ENCODE data around the gene RECQL. TPM values are rescaled to one million over a fixed set of nuclear protein-coding genes. Genes with fewer than 3 reads are reported as not detected.

The RECQL gene, protein sequence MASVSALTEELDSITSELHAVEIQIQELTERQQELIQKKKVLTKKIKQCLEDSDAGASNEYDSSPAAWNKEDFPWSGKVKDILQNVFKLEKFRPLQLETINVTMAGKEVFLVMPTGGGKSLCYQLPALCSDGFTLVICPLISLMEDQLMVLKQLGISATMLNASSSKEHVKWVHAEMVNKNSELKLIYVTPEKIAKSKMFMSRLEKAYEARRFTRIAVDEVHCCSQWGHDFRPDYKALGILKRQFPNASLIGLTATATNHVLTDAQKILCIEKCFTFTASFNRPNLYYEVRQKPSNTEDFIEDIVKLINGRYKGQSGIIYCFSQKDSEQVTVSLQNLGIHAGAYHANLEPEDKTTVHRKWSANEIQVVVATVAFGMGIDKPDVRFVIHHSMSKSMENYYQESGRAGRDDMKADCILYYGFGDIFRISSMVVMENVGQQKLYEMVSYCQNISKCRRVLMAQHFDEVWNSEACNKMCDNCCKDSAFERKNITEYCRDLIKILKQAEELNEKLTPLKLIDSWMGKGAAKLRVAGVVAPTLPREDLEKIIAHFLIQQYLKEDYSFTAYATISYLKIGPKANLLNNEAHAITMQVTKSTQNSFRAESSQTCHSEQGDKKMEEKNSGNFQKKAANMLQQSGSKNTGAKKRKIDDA
- 10 to 100 TPM; 15.7 to 34.2 (median 28.0) TPM for total RNA-seq

DNA sequence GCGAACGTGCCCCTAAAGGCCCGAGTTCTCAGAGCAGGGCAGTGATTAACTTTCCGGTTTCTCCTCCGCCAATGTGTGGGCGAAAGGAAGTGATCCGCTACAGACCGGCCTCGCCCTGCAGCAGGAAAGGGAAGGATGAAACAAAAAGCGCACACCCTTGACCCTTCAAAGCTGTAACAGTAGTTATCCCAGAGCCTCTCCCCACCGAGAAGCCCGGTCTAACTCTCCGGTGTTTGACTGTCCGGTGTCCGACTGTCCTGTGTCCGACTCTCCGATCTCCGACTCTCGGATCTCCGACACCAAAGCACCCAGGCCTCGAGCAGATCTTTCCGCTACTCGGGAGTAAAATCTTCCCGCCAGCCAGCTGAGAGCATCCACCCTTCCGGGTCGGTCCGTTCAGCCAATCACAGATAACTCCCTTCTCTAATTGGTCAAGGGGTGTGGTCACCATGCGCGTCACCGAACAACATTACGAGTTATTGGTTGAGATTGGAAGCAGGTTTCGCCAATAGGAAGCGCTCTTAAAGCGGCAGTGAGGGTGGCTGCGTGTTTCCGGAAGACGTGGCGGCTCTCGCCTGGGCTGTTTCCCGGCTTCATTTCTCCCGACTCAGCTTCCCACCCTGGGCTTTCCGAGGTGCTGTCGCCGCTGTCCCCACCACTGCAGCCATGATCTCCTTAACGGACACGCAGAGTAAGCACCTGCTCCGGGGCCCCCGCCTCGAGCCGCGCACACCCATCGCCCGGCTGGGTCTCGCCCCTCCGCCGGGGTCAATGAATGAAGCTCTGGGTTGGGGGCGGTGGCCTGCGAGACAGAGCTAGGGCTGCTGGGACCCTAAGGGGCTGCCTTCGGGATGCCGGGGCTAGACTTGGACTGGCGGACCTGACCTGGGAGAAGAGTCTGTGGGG, at the start of gene RECQL, which contains the start of gene GOLT1B:
TSS of gene RECQL (minus strand) at position 378 of the 906 bp plus-strand sequence. CDS start 2,065 bp downstream, outside the sequence.
TSS of gene GOLT1B (plus strand) at position 532 of the 906 bp plus-strand sequence. CDS start at position 667, 135 bp downstream.
- no peaks in the 10 kb centered on the region for H3K9me3 ChIP-seq
- H3K27me3 ChIP-seq = no peaks in the 10 kb centered on the region
- peak within 1 kb of the TSS; percentile 89 to 91 (median 90) for H3K27ac ChIP-seq
- H3K4me3 ChIP-seq = peak within 1 kb of the TSS; percentile 78 to 95 (median 92)
- peaks cover 3 to 24% (median 15%) of the 10 kb centered on the region in 4 donors for H3K36me3 ChIP-seq
- H3K4me1 ChIP-seq = peaks cover 35 to 51% (median 38%) of the 10 kb centered on the region in 4 donors
- peak; percentile 78 to 85 for TF ChIP-seq POLR2AphosphoS5 (IDR thresholded peaks at IDR 0.05)
- peak; percentile 14 to 81 (median 64) for TF ChIP-seq POLR2A (IDR thresholded peaks at IDR 0.05)
- no peak for TF ChIP-seq EP300 (IDR thresholded peaks at IDR 0.05)
- peak; percentile 91 to 93 for DNase-seq
- peak; percentile 99 for ATAC-seq (ENCODE audit: low FRiP score in 2 of 2)
- 0% methylated on average over 9 to 57 of the region's 61 CpGs for WGBS, 2 donors

DNA sequence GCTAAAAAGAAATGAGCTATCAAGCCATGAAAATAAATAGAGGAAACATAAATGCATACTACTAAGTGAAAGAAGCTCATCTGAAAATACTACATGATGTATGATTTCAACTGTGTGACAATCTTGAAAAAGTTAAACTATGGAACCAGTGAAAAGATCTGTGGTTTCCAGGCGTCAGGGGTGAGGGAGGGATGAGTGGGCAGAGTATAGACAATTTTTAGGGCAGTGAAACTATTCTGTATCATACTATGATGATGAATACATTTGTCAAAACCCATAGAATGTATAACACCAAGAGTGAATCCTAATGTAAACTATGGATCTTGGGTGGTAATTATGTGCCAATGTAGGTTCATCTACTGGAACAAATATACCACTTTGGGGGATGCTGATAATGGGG, 46.0 kb upstream of the RECQL start:
- no peaks in the 10 kb centered on the region for H3K9me3 ChIP-seq
- H3K27me3 ChIP-seq = no peaks in the 10 kb centered on the region
- 63 to 76% methylated on average over 1 of the region's 1 CpG for WGBS, 2 donors
- ATAC-seq (ENCODE audit: low FRiP score in 2 of 2) = no peak
- no peaks in the 10 kb centered on the region for H3K36me3 ChIP-seq
- no peaks in the 10 kb centered on the region for H3K4me1 ChIP-seq
- no peak for DNase-seq
- TF ChIP-seq, protein P1, sequence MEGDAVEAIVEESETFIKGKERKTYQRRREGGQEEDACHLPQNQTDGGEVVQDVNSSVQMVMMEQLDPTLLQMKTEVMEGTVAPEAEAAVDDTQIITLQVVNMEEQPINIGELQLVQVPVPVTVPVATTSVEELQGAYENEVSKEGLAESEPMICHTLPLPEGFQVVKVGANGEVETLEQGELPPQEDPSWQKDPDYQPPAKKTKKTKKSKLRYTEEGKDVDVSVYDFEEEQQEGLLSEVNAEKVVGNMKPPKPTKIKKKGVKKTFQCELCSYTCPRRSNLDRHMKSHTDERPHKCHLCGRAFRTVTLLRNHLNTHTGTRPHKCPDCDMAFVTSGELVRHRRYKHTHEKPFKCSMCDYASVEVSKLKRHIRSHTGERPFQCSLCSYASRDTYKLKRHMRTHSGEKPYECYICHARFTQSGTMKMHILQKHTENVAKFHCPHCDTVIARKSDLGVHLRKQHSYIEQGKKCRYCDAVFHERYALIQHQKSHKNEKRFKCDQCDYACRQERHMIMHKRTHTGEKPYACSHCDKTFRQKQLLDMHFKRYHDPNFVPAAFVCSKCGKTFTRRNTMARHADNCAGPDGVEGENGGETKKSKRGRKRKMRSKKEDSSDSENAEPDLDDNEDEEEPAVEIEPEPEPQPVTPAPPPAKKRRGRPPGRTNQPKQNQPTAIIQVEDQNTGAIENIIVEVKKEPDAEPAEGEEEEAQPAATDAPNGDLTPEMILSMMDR (IDR thresholded peaks at IDR 0.05) = no peak
- no peak for TF ChIP-seq POLR2AphosphoS5 (IDR thresholded peaks at IDR 0.05)
- no peak for TF ChIP-seq EP300 (IDR thresholded peaks at IDR 0.05)
- TF ChIP-seq POLR2A (IDR thresholded peaks at IDR 0.05) = no peak
- H3K27ac ChIP-seq = no peak overlapping the region
- H3K4me3 ChIP-seq = no peak overlapping the region

DNA sequence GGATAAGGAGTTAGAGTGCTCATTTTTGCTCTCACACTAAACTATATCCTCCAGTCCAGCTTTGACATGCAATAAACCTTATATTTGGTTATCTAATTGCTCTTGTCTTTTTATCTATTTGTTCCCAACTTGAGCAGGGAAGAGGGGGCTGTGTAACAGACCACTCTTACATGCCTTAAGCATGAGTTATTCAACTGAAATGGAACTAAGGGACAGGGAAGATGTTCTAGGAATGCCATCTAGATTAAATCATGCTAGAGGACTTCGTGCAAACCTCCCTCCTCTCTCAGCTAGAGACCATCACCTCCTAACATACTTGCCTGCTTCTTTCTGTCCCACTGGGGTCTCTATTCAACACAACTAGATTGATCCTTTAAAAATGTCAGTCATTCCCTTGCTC, 45.3 kb upstream of the RECQL start:
- Histone ChIP-seq H3K4me1 (no peaks in the 10 kb centered on the region), H3K27me3 (no peaks in the 10 kb centered on the region), H3K4me3 (no peak overlapping the region), H3K27ac (no peak overlapping the region), H3K36me3 (no peaks in the 10 kb centered on the region), H3K9me3 (no peaks in the 10 kb centered on the region)
- ATAC-seq (ENCODE audit: low FRiP score in 2 of 2) (no peak), DNase-seq (no peak)
- TF ChIP-seq EP300 (IDR thresholded peaks at IDR 0.05) (no peak), POLR2AphosphoS5 (IDR thresholded peaks at IDR 0.05) (no peak), POLR2A (IDR thresholded peaks at IDR 0.05) (no peak)
- TF ChIP-seq, protein P1 (IDR thresholded peaks at IDR 0.05) = no peak
- 0 to 30% methylated on average over 1 of the region's 1 CpG for WGBS, 2 donors

DNA sequence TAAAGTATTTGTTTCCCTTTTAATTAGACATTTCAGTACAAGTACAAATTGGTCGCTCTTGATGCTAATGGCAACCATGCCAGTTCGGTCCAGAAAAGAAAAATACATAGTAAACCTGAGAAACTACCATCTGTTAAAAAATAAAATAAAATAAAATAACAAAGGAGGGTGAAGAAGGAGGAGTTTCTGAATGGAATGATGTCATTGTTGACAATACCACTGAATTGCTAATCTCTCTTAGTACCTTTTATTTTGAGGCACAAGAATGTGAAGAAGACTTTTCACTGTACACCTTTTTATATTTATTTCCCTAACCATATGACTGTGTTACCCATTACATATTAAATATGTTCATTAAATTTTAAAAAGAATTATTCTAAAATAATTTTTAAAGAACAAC, 44.1 kb upstream of the RECQL start:
- no peak for ATAC-seq (ENCODE audit: low FRiP score in 2 of 2)
- no peaks in the 10 kb centered on the region for H3K9me3 ChIP-seq
- no peak for DNase-seq
- WGBS, 2 donors = 88 to 96% methylated on average over 2 of the region's 2 CpGs
- H3K4me3 ChIP-seq = no peak overlapping the region
- no peak for TF ChIP-seq EP300 (IDR thresholded peaks at IDR 0.05)
- TF ChIP-seq POLR2AphosphoS5 (IDR thresholded peaks at IDR 0.05) = no peak
- TF ChIP-seq, protein P1 (IDR thresholded peaks at IDR 0.05) = no peak
- no peak for TF ChIP-seq POLR2A (IDR thresholded peaks at IDR 0.05)
- no peaks in the 10 kb centered on the region for H3K4me1 ChIP-seq
- H3K27ac ChIP-seq = no peak overlapping the region
- H3K27me3 ChIP-seq = no peaks in the 10 kb centered on the region
- H3K36me3 ChIP-seq = no peaks in the 10 kb centered on the region
